GM15510 (cell line): Measurements from ENCODE around the gene ARFGAP3.

Experiments used
- POLR2A ChIP-seq: IDR thresholded peaks from 3 replicates; pipeline ENCODE4 v1.6.1; 2011; ENCODE audit warnings: borderline replicate concordance; ENCODE audit not compliant: insufficient read length; ENCODE audit errors: extremely low read depth

Gene ARFGAP3

GRCh38 chr22:42855721-42856120, 1.4 kb downstream of the ARFGAP3 start:
- no peak for TF ChIP-seq POLR2A

DNA sequence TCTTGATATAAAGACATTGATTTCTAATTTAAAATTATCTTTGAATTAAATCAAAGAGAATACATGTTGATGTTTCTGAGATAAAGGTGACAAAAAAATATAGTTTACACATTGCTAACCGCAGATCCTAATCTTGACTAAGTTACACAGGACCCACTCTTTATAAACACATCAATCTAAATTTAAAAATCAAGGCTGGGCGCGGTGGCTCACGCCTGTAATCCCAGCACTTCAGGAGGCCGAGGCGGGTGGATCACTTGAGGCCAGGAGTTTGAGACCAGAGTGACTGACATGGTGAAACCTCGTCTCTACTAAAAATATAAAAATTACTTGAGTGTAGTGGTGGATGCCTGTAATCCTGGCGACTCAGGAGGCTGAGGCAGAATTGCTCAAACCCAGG, 1.9 kb downstream of the ARFGAP3 start:
- no peak for TF ChIP-seq POLR2A

DNA sequence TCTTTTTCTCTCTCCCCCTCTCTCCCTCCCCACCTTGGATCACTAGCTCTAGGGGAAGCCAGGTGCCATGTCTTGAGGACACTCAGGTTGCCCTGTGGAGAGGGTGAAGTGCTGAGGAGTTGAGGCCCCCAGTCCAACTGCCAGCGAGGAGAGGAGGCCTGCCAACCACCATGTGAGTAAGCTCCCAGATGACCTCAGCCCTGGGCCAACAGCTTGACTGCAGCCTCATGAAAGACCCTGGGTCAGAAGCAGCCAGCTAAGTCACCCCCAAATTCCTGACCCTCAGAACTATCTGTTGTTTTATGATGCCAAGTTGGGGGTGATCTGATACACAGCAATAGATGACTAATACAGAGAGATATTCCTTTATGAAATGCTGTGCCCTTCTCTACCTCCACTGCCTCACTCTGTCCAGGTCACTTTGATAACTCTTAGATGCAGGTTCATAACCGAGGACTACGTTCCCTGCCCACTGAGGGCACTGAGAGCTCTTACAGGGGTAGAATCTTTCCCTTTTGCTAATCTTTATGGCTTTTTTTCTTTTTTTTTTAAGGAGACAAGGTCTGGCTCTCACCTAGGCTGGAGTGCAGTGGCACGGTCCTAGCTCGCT, 8.0 kb downstream of the ARFGAP3 start:
- no peak for TF ChIP-seq POLR2A

DNA sequence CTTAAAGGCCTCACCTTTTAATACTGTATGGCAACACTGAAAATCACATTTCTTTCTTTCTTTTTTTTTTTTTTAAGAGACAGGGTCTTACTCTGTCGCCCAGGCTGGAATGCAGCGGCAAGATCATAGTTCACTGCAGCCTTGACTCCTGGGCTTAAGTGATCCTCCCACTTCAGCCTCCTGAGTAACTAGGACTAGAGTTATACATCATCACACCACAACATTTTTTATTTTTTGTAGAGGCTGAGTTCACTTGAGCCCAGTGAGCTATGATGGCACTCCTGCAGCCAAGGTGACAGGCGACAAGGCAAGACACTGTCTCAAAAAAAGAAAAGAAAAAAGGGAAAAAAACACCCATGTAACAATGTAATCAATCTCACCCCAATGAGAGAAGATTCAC, 10.0 kb downstream of the ARFGAP3 start:
- no peak for TF ChIP-seq POLR2A

DNA sequence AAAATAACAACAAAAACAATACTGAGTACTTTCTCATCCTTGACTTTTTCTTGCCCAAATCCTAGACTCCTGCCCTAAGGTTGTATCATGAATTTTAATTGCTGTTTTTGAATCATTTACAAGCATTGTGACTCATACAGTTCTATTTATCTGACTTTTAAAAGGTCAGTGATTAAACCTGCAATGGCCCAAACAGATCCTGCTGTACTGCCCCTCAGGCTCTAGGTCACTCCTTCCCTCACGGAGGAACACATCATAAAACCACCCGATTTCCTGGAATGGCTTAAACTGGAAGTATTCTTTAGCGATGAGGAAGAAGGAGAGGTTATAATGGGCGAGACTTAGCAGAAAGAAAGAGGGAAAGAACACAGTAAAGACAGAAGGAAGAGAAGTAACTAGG, 12.3 kb downstream of the ARFGAP3 start:
- no peak for TF ChIP-seq POLR2A

DNA sequence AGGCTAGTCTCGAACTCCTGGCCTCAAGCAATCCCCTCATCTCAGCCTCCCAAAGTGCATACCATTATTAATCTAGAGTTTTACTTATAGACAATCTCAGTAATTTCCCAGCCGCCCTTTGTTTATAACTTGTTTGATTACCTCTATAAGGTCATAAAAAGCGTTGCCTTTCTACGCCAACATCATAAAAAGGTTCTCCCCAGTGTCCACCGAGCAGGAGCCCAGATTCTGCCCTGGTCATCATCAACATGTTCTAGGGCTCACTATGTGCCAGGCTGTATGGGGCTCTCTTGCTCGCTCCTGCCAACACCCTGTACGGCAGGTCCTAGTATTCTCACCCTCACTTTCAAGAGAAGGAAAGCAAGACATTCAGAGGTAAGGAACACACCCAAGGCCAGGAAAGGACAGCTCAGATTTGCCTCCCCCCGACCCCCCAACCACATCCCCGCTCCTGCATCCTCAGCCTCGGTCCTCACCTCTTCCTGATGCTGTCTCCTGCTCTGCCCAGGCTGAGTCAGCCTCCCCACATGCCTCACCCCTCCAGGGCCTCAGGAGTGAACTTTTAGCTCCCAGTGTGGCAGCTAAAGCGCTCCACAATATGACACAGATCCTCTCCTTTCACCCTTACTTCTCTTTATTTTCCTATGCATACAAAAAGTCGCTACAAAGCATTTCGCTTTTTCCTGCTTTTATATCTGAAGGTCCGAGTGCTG, 14.3 kb downstream of the ARFGAP3 start:
- TF ChIP-seq POLR2A = no peak

DNA sequence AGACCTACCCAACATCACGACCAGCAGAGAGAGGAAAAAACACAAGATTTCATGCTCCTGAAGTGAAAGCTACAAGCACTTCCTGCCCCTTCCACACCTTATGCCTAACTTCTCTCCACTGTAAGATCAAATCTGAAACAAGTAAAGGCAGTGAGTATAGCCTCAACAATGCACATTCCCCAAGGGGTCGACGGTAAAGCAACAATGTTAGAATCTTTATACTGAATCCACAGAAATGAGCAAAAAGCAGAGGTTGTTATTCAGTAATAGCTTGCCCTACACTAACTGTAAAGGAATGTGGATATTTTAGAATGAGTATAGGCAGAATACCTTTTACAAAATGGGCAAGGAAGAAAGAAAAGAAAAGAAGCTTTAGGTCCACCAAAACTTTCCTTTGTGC, 15.6 kb downstream of the ARFGAP3 start:
- TF ChIP-seq POLR2A = no peak

DNA sequence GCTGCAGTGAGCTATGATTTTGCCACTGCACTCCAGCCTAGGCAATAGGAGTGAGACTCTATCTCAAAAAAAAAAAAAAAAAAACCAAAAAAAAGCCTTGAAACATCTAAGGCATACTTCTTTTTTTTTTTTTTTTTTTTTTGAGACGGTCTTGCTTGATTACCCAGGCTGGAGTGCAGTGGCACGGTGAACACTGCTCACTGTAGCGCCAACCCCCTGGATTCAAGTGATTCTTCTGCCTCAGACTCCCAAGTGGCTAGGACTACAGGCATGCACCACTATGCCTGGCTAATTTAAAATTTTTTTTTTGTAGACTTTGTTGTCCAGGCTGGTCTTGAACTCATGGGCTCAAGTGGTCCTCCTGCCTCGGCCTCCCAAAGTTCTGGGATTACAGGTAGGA, 19.5 kb downstream of the ARFGAP3 start:
- TF ChIP-seq POLR2A = no peak

- no peak for TF ChIP-seq POLR2A
These were observed 21.0 kb downstream of the ARFGAP3 start for GRCh38 chr22:42836026-42836425.

DNA sequence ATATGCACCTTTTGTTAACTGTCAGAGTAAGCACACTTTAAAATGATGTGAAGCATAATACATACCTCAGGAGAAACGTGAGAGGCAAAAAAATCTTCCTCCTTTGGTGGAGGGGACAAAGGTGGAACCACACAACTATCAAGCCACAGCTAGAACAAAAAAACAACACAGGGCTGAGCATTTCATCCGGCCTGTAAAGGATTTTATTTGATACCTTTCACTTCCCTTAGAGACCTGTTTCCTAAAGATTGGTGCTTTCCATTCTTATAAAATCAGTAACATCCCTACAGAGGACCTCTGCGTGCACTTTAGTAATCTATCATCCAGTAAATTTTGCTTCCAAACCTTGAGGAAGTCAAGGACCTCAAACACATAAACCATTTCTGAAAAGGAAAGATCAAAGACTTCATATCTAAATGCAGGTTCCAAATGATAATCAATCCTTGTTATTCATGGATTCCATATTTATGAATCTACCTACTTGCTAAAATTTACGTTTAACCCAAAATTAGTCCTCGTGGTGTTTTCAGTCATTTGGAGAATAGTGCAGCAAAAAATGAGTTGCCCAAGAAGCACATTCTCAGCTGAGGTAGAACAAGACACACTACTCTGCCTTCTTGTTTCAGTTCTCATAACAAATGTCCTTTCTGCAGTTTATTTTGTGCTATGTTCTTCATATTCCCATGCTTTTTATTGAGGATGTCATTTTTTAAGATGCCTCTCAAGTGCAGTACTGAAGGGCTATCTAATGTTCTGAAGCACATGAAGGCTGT, 22.7 kb downstream of the ARFGAP3 start:
- TF ChIP-seq POLR2A = no peak

DNA sequence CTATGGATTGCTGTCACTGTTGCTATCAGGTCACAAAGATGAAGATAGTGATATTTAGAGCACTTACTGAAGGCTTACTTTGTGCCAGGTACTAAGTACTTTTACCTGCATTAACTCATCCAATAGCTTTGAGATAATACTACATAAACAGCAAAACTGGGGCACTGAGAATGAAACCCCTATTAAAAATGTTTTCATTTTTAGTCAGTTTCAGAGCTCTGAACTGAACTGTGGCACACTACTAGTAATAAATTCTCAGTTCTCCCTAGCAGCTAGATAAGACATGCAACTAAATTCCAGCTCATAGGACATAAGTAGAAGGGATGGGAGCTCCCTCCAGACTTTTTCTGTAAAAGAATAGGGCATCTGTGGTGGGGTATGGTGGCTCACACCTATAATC, 24.0 kb downstream of the ARFGAP3 start:
- TF ChIP-seq POLR2A = no peak

GRCh38 chr22:42831712-42832111, 25.4 kb downstream of the ARFGAP3 start:
- no peak for TF ChIP-seq POLR2A

GRCh38 chr22:42830161-42830560, 26.9 kb downstream of the ARFGAP3 start:
- no peak for TF ChIP-seq POLR2A

DNA sequence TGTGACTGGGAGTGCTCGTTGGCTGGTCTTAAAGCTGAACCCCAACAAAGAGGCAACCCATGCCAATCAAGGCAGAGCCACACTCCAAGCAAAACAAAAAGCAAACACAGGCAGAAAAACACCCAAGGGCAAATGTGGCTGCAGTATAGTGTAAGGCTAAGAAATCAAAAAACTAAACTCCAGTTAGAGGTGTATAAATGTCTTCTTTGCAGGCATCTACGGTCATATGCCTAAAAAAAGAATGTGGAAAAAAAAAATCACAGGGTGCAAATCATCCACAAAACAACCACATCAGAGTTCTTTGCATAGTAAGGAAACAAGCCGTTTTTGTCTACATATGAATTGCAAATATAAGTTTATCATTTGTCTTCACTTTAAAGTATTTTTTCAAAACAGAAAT, 27.8 kb downstream of the ARFGAP3 start:
- no peak for TF ChIP-seq POLR2A

- no peak for TF ChIP-seq POLR2A
These were observed 31.3 kb downstream of the ARFGAP3 start for GRCh38 chr22:42825796-42826195.

DNA sequence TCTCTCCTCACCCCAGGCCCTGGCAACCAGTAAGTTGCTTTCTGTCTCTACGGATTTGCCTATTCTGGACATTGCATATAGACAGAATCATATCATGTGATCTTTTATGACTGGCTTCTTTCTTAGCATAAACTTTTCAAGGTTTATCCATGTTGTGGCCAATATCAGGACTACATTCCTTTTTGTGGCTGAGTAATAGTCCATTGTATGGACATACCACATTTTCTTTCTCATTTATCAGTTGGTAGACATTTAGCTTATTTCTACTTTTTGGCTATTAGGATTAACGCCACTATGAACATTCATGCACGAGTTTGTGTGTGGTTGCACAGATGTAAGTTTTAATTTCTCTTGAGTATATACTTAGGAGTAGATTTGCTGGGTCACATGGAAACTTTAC, 35.7 kb downstream of the ARFGAP3 start:
- no peak for TF ChIP-seq POLR2A
